Mesendoderm (in vitro differentiated cells): ENCODE measurements around the gene KCTD18.

Experiments used
- DNase-seq: peaks from one replicate; pipeline ENCODE4 v3.0.0; 2013
- H2AK5ac ChIP-seq: 2 replicates; pipeline ENCODE4 v1.6.1; 2013; ENCODE audit warnings: low read length, inconsistent platforms
- H2BK120ac ChIP-seq: 2 replicates; pipeline ENCODE4 v1.6.1; 2013; ENCODE audit warnings: low read depth, mild to moderate bottlenecking, low read length, moderate library complexity, mixed read lengths
- H2BK15ac ChIP-seq: replicated peaks from 2 replicates; pipeline ENCODE4 v1.6.1; 2013; ENCODE audit warnings: low read depth, mild to moderate bottlenecking, moderate library complexity
- H2BK5ac ChIP-seq: 2 replicates; pipeline ENCODE4 v1.6.1; 2013; ENCODE audit warnings: low read length, inconsistent platforms
- H3K18ac ChIP-seq: 2 replicates; pipeline ENCODE4 v1.6.1; 2013; ENCODE audit warnings: mild to moderate bottlenecking, low read length, mixed read lengths
- H3K23ac ChIP-seq: one replicate; pipeline ENCODE4 v1.6.1; 2013; ENCODE audit warnings: low read length
- H3K27ac ChIP-seq: 2 replicates; pipeline ENCODE4 v1.5.1; 2013; ENCODE audit warnings: low read depth, mild to moderate bottlenecking, inconsistent platforms, low read length, moderate library complexity
- H3K27me3 ChIP-seq: 2 replicates; pipeline ENCODE4 v1.6.1; 2013; ENCODE audit warnings: low read length, control low read depth, mild to moderate bottlenecking, inconsistent platforms; ENCODE audit not compliant: insufficient read depth, poor library complexity
- H3K36me3 ChIP-seq: 2 replicates; pipeline ENCODE4 v1.6.1; 2013; ENCODE audit warnings: low read length, inconsistent platforms; ENCODE audit not compliant: control insufficient read depth, insufficient read depth
- H3K4ac ChIP-seq: one replicate; pipeline ENCODE4 v1.6.1; 2013; ENCODE audit warnings: low read depth, mild to moderate bottlenecking, low read length, moderate library complexity
- H3K4me1 ChIP-seq: 2 replicates; pipeline ENCODE4 v1.6.1; 2013; ENCODE audit warnings: low read depth, low read length, inconsistent platforms; ENCODE audit not compliant: control insufficient read depth
- H3K4me2 ChIP-seq: 2 replicates; pipeline ENCODE4 v1.6.1; 2013; ENCODE audit warnings: low read length
- H3K4me3 ChIP-seq: 2 replicates; pipeline ENCODE4 v1.5.1; 2013; ENCODE audit warnings: mild to moderate bottlenecking, low read length
- H3K56ac ChIP-seq: one replicate; pipeline ENCODE4 v1.6.1; 2013; ENCODE audit warnings: low read length
- H3K79me1 ChIP-seq: 2 replicates; pipeline ENCODE4 v1.6.1; 2013; ENCODE audit warnings: low read length, inconsistent platforms
- H3K79me2 ChIP-seq: 2 replicates; pipeline ENCODE4 v1.6.1; 2013; ENCODE audit warnings: mild to moderate bottlenecking, low read length; ENCODE audit not compliant: control insufficient read depth, insufficient read depth
- H3K9ac ChIP-seq: 2 replicates; pipeline ENCODE4 v1.6.1; 2013; ENCODE audit warnings: low read length, inconsistent platforms
- H4K5ac ChIP-seq: one replicate; pipeline ENCODE4 v1.6.1; 2013; ENCODE audit warnings: low read length
- H4K8ac ChIP-seq: one replicate; pipeline ENCODE4 v1.6.1; 2013; ENCODE audit warnings: low read depth, mild to moderate bottlenecking, control low read depth, low read length, moderate library complexity
- WGBS: extraction: QIAGEN DNeasy Blood & Tissue Kit; methylation state at CpG from one replicate; pipeline ENCODE4 v1.1.7; 2013; ENCODE audit warnings: low lambda C conversion rate, missing lambda C conversion rate; ENCODE audit not compliant: insufficient coverage; ENCODE audit errors: extremely low coverage; 5-methylcytosine and 5-hydroxymethylcytosine counted together

KCTD18 gene

DNA sequence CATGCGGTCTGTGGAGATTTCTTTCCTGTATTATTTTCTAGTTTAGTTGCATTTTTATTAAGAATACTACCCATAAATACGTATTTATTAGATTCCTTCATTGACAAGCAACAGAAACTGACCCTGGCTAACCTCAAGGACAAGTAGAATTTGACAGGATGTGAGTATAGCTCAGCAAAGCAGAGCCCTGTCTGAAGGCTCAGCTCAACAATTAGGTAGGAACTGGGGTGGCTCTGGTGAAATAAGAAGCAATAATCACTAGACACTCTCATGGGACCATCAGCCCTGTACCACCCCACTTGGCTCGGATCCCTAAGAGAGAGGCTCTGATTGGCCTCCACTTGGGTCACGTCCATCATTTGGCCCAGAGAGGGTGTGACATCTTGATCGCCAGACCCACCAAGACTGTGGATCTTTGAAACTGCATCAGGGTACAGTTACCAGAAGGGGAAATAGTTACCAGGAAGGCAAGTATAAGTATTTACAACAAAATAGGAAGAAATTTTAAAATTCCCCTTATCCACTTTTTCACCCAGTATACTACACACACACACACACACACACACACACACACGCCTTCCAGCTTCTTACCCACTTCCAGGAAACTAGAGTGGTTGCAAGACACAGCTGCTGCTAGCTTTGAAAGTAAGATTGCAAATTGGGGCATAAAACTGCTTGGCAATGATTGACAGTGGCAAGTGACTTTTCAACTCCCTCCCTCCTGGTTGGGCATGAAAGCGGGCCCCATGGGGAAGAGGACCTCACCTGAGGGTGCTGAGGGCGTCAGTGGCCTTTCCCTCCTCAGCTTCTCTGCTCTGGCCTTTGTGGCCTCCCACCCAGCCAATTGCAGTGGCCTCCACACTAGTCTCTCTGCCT, 41.8 kb downstream of the KCTD18 start:
- WGBS: no CpG with 5 or more reads among the region's 8 CpGs
- Histone ChIP-seq H2BK15ac (no peak overlapping the region), H3K9ac (no peak overlapping the region), H3K27me3 (no peaks in the 10 kb centered on the region), H3K4me3 (no peak overlapping the region), H3K4ac (no peak overlapping the region), H4K5ac (no peak overlapping the region), H3K79me1 (no peaks in the 10 kb centered on the region), H3K23ac (no peak overlapping the region), H4K8ac (no peak overlapping the region), H3K4me2 (no peak overlapping the region), H3K27ac (no peak overlapping the region), H3K18ac (no peak overlapping the region), H2AK5ac (no peak overlapping the region), H3K56ac (no peak overlapping the region), H3K79me2 (no peaks in the 10 kb centered on the region), H3K36me3 (peaks cover 7% of the 10 kb centered on the region), H2BK120ac (no peak overlapping the region), H3K4me1 (no peaks in the 10 kb centered on the region), H2BK5ac (no peak overlapping the region)
- no peak for DNase-seq

DNA sequence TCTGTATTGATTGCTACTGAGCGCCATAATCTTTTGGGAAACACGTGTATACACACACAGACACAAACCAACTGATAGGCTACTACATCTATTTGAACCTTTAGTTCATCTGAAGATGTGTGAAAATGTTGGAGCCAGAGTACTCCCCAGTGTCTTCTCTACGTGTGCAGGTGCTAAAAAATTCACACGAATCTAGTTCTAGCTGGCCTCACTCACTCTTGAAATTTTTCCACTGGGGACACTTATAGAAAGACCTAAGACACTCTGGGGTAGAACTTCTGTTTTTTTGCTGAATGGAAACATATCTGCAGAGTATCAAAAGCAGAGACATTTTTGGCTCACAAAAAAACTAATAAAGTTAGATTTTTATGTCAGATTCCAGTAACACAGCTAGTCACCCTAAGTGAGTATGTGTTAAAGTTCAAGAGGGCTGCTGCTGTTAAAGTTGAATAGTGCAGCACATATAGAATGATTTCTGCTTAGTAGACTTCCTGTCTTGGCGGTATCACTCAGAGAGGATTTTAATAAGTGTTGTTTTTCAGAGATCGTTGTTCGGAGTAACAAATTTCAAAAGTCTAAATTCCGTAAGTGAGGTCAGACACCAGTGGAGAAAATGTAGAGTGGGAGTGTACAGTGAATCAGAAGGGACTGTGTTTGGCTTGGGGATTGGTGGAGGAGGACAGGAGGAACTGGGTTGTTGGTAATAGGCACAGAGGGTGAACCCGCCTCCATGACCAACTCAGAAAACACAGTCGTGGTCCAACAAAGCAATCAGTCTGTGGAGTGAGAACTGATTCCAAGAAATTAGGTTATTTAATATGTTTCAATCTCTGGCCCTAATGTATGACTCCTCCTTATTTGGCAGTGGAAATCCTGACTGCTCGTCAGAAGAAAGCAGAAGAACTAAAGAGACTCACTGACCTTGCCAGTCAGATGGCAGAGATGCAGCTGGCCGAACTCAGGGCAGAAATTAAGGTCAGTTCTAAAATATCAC, 43.1 kb downstream of the KCTD18 start:
- no peaks in the 10 kb centered on the region for H3K79me1 ChIP-seq
- no peak overlapping the region for H3K4ac ChIP-seq
- no peak overlapping the region for H4K5ac ChIP-seq
- H2BK120ac ChIP-seq: no peak overlapping the region
- H3K27ac ChIP-seq: no peak overlapping the region
- no peak overlapping the region for H3K18ac ChIP-seq
- H3K4me2 ChIP-seq: no peak overlapping the region
- H3K23ac ChIP-seq: no peak overlapping the region
- no peaks in the 10 kb centered on the region for H3K4me1 ChIP-seq
- DNase-seq: no peak
- no peak overlapping the region for H2AK5ac ChIP-seq
- no peaks in the 10 kb centered on the region for H3K27me3 ChIP-seq
- H3K36me3 ChIP-seq: peaks cover 7% of the 10 kb centered on the region
- no CpG with 5 or more reads among the region's 12 CpGs for WGBS
- H2BK5ac ChIP-seq: no peak overlapping the region
- no peak overlapping the region for H3K56ac ChIP-seq
- H3K79me2 ChIP-seq: no peaks in the 10 kb centered on the region
- H4K8ac ChIP-seq: no peak overlapping the region
- H3K4me3 ChIP-seq: no peak overlapping the region
- no peak overlapping the region for H3K9ac ChIP-seq
- no peak overlapping the region for H2BK15ac ChIP-seq

DNA sequence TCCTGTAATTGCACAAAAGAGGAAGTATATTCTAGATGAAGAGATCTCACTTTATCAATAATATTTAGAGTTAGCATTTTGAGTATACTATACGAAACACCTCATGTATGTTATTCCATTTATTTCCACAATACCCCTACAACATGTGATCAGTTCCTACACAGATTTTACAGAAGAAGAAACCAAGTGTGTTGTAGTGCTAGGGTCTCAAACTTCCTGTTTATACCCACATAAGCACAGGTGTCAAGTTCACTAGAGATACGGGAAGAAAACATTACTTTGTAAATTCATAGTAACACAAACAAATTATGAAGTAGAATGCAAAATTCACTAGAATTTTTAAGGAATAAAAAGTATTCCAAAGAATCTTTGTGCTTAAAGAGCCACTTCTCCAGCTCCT, 46.4 kb downstream of the KCTD18 start:
- no peak for DNase-seq
- Histone ChIP-seq H3K27me3 (no peaks in the 10 kb centered on the region), H4K5ac (no peak overlapping the region), H3K4me3 (no peak overlapping the region), H3K36me3 (peaks cover 7% of the 10 kb centered on the region), H3K79me1 (no peaks in the 10 kb centered on the region), H3K23ac (no peak overlapping the region), H3K18ac (no peak overlapping the region), H3K27ac (no peak overlapping the region), H2BK15ac (no peak overlapping the region), H3K9ac (no peak overlapping the region), H2BK5ac (no peak overlapping the region), H3K4ac (no peak overlapping the region), H2BK120ac (no peak overlapping the region), H3K4me2 (no peak overlapping the region), H3K4me1 (no peaks in the 10 kb centered on the region), H3K79me2 (no peaks in the 10 kb centered on the region), H4K8ac (no peak overlapping the region), H2AK5ac (no peak overlapping the region), H3K56ac (no peak overlapping the region)
- WGBS: no CpG with 5 or more reads among the region's 2 CpGs

DNA sequence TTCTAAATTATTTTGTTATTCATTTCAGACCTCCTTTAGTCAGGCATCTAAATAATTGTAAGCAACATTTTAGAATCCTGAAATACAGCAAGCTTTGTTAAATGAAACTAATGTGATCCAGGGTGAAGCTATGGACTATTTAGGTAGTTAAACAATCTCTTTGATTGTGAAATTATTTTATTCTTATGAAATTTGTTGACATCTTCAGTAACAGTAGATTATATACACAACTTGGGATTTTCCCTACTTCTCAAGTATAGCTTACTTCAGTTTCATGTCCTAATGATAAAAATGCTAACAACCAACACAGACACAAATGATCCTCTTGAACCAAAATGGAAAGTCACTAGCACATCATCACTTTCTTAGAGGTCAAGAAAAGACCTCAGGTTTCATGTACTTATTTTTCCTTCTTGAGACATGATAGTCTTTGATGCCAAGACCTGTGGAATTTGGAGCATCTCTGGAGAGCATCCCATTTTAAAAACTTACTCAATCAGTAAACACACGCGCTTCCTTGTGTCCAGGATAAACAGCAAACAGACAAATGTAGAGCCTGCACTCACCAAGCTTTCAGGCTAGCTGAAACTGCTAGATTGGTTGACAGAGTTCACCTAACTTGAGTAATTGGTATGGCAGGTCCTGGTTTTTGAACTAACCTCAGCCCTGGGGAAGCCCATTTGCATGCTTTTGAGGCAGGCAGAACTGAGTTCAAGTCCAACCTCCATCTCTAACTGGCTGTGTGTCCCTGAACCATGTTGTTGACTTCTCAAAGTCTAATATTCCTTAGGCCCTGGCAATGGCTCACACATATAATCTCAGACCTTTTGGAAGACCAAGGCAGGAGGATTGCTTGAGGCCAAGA, 47.8 kb downstream of the KCTD18 start:
- H3K79me1 ChIP-seq: no peaks in the 10 kb centered on the region
- no peak overlapping the region for H3K23ac ChIP-seq
- no peaks in the 10 kb centered on the region for H3K79me2 ChIP-seq
- H3K4me1 ChIP-seq: no peaks in the 10 kb centered on the region
- H2BK120ac ChIP-seq: no peak overlapping the region
- no peak overlapping the region for H4K8ac ChIP-seq
- no peak overlapping the region for H4K5ac ChIP-seq
- H3K9ac ChIP-seq: no peak overlapping the region
- no peak overlapping the region for H2AK5ac ChIP-seq
- H2BK15ac ChIP-seq: no peak overlapping the region
- peaks cover 5% of the 10 kb centered on the region for H3K36me3 ChIP-seq
- no CpG with 5 or more reads among the region's 2 CpGs for whole genome bisulfite sequencing
- H3K4me3 ChIP-seq: no peak overlapping the region
- no peak overlapping the region for H3K4me2 ChIP-seq
- H3K18ac ChIP-seq: no peak overlapping the region
- H3K4ac ChIP-seq: no peak overlapping the region
- no peak overlapping the region for H3K56ac ChIP-seq
- H2BK5ac ChIP-seq: no peak overlapping the region
- DNase-seq: no peak
- H3K27ac ChIP-seq: no peak overlapping the region
- H3K27me3 ChIP-seq: no peaks in the 10 kb centered on the region

DNA sequence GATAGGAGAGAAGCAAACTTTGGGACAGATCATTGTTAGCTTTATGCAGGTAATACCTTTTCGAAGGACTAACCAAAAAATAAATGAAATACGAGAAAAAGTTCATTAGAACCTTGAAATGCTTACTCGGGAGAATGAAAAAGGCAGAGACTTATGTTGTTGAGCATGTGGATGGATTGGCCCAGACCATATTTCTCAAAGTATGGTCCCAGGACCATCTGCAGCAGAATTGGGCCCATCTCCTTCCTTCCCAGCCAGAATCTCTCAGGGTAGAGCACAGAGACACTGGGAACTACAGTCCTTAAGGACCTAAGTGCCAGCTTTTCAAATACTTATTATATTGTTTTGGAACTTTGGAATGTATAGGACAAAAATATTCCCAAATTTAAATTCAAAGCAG, 50.8 kb downstream of the KCTD18 start:
- Histone ChIP-seq H4K8ac (no peak overlapping the region), H3K79me1 (peaks cover 2% of the 10 kb centered on the region), H3K18ac (no peak overlapping the region), H3K4me2 (no peak overlapping the region), H2BK5ac (no peak overlapping the region), H2BK15ac (no peak overlapping the region), H3K4ac (no peak overlapping the region), H4K5ac (no peak overlapping the region), H2BK120ac (no peak overlapping the region), H3K4me1 (no peaks in the 10 kb centered on the region), H3K79me2 (no peaks in the 10 kb centered on the region), H3K27me3 (no peaks in the 10 kb centered on the region), H3K36me3 (peaks cover 10% of the 10 kb centered on the region), H3K23ac (no peak overlapping the region), H3K4me3 (no peak overlapping the region), H2AK5ac (no peak overlapping the region), H3K9ac (no peak overlapping the region), H3K27ac (no peak overlapping the region), H3K56ac (no peak overlapping the region)
- DNase-seq: no peak
- WGBS: no CpG with 5 or more reads among the region's 3 CpGs
